Esophagus squamous epithelium (tissue), 5 donors: Measurements from ENCODE around the gene MYO1B. TPM values are rescaled to one million over a fixed set of nuclear protein-coding genes. Genes with fewer than 3 reads are reported as not detected.
A peak's percentile ranks its signal among the peaks of the same experiment; 100 is the strongest.

Experiments
- DNase-seq: peaks from one replicate; lab custom pipeline; 2025; lab: John Stamatoyannopoulos, UW
- H3K27ac ChIP-seq, 4 donors: fragments of 200-600 bp; sonication (generic); one replicate each; pipeline ENCODE4 v1.5.1; 2016 to 2019; ENCODE audit warnings: mild to moderate bottlenecking in 1 of 4
- H3K27me3 ChIP-seq, 4 donors: fragments of 200-600 bp; sonication (generic); 1 replicate in 3 of 4; 2 replicates in 1 of 4; pipeline versions ENCODE4 v1.5.1 to v1.6.0; 2017 to 2021; ENCODE audit warnings: antibody characterized with exemption in 1 of 4
- H3K36me3 ChIP-seq, 3 donors: fragments of 200-600 bp; sonication (generic); one replicate each; pipeline ENCODE4 v1.5.1; 2016 to 2019
- H3K4me1 ChIP-seq, 3 donors: fragments of 200-600 bp; sonication (generic); one replicate each; pipeline ENCODE4 v1.5.1; 2017 to 2019
- H3K4me3 ChIP-seq, 4 donors: fragments of 200-600 bp; sonication (generic); 1 replicate in 3 of 4; 2 replicates in 1 of 4; pipeline ENCODE4 v1.5.1; 2016 to 2019; ENCODE audit warnings: mild to moderate bottlenecking in 2 of 4, moderate library complexity in 1 of 4
- H3K9me3 ChIP-seq, 3 donors: fragments of 200-600 bp; sonication (generic); one replicate each; pipeline ENCODE4 v1.5.1; 2016 to 2019
- CTCF ChIP-seq, 6 experiments: fragments of 450-650 bp in 4 of 6; fragments of 200-600 bp in 2 of 6; sonication (generic) in 2 of 6; IDR thresholded peaks; one replicate each; pipeline ENCODE4 v1.5.1; 2016 to 2019; ENCODE audit warnings: antibody characterized with exemption in 6 of 6, mild to moderate bottlenecking in 4 of 6, moderate library complexity in 4 of 6
- POLR2A ChIP-seq, 4 donors: fragments of 450-650 bp; IDR thresholded peaks; one replicate each; pipeline ENCODE4 v1.6.1; 2017; ENCODE audit warnings: antibody characterized with exemption in 4 of 4, mild to moderate bottlenecking in 4 of 4, moderate library complexity in 3 of 4
- WGBS, 2 donors: methylation state at CpG; one replicate each; pipeline ENCODE4 v1.1.5; 2018; 5-methylcytosine and 5-hydroxymethylcytosine counted together
- intact Hi-C: fragments of 100-400 bp; cut with DNase I; formaldehyde crosslinking; loops from one replicate; pipeline ENCODE4 v1.15.0; 2022
- total RNA-seq, 4 donors: library from RNA; depleted of rRNA; stranded (reverse); fragments of >200 nt; gene quantifications; one replicate each; pipeline ENCODE4 v1.1.0, GENCODE V29; 2016
- donor health status: DM: yes; HTN: yes; CAD: no.

Gene MYO1B
- total RNA-seq, 4 donors from 2014 or later: 24.6 to 152 (median 37.5) TPM

- TF ChIP-seq POLR2A (IDR thresholded peaks at IDR 0.05): no peak
- no peak for TF ChIP-seq CTCF (IDR thresholded peaks at IDR 0.05)
- intact Hi-C loops: no loop called here
- DNase-seq: no peak
- 60 to 72% methylated on average over 4 to 6 of the region's 6 CpGs for WGBS, 2 donors
- Histone ChIP-seq H3K36me3 (peaks cover 0 to 17% (median 0%) of the 10 kb centered on the region in 3 donors), H3K4me1 (peaks cover 0 to 25% (median 0%) of the 10 kb centered on the region in 3 donors), H3K9me3 (no peaks in the 10 kb centered on the region), H3K27me3 (no peaks in the 10 kb centered on the region), H3K4me3 (no peak overlapping the region), H3K27ac (peak overlapping the region in 1 of 4 donors; percentile 18)
These were observed 140.4 kb downstream of the MYO1B start for GRCh38 chr2:191385416-191386160.

- WGBS, 2 donors: 71 to 86% methylated on average over 6 to 7 of the region's 7 CpGs
- no peaks in the 10 kb centered on the region for H3K9me3 ChIP-seq
- H3K36me3 ChIP-seq: peaks cover 0 to 30% (median 0%) of the 10 kb centered on the region in 3 donors
- no peaks in the 10 kb centered on the region for H3K27me3 ChIP-seq
- H3K4me1 ChIP-seq: peaks cover 0 to 25% (median 0%) of the 10 kb centered on the region in 3 donors
- intact Hi-C loops: no loop called here
- no peak overlapping the region for H3K4me3 ChIP-seq
- no peak for TF ChIP-seq POLR2A (IDR thresholded peaks at IDR 0.05)
- TF ChIP-seq CTCF (IDR thresholded peaks at IDR 0.05): no peak
- DNase-seq: no peak
- H3K27ac ChIP-seq: no peak overlapping the region
These were observed 141.8 kb downstream of the MYO1B start for GRCh38 chr2:191386938-191387536.

- Histone ChIP-seq H3K27ac (no peak overlapping the region), H3K9me3 (no peaks in the 10 kb centered on the region), H3K4me1 (peaks cover 0 to 9% (median 0%) of the 10 kb centered on the region in 3 donors), H3K27me3 (no peaks in the 10 kb centered on the region), H3K4me3 (no peak overlapping the region), H3K36me3 (peaks cover 0 to 53% (median 0%) of the 10 kb centered on the region in 3 donors)
- no peak for TF ChIP-seq CTCF (IDR thresholded peaks at IDR 0.05)
- TF ChIP-seq POLR2A (IDR thresholded peaks at IDR 0.05): no peak
- WGBS, 2 donors: 81 to 85% methylated on average over 5 of the region's 5 CpGs
- intact Hi-C loops: no loop called here
- DNase-seq: no peak
These were observed 144.1 kb downstream of the MYO1B start for GRCh38 chr2:191389288-191389687.

GRCh38 chr2:191391171-191391570, 146.0 kb downstream of the MYO1B start:
- H3K4me1 ChIP-seq: peaks cover 0 to 5% (median 0%) of the 10 kb centered on the region in 3 donors
- no peak for TF ChIP-seq POLR2A (IDR thresholded peaks at IDR 0.05)
- no peak for TF ChIP-seq CTCF (IDR thresholded peaks at IDR 0.05)
- H3K27ac ChIP-seq: no peak overlapping the region
- WGBS, 2 donors: 92 to 97% methylated on average over 2 to 3 of the region's 3 CpGs
- no peak for DNase-seq
- no peak overlapping the region for H3K4me3 ChIP-seq
- intact Hi-C loops: no loop called here
- peaks cover 0 to 60% (median 0%) of the 10 kb centered on the region in 3 donors for H3K36me3 ChIP-seq
- no peaks in the 10 kb centered on the region for H3K9me3 ChIP-seq
- H3K27me3 ChIP-seq: no peaks in the 10 kb centered on the region

GRCh38 chr2:191394043-191394442, 148.8 kb downstream of the MYO1B start:
- H3K36me3 ChIP-seq: peaks cover 0 to 60% (median 0%) of the 10 kb centered on the region in 3 donors
- H3K27ac ChIP-seq: no peak overlapping the region
- no peak overlapping the region for H3K4me3 ChIP-seq
- H3K27me3 ChIP-seq: no peaks in the 10 kb centered on the region
- TF ChIP-seq CTCF (IDR thresholded peaks at IDR 0.05) (no peak), POLR2A (IDR thresholded peaks at IDR 0.05) (no peak)
- no peaks in the 10 kb centered on the region for H3K4me1 ChIP-seq
- DNase-seq: no peak
- intact Hi-C loops: no loop called here
- WGBS, 2 donors: 68 to 72% methylated on average over 2 of the region's 2 CpGs
- no peaks in the 10 kb centered on the region for H3K9me3 ChIP-seq
